GM12878 (cell line): ENCODE data around the gene CA5A. TPM values are rescaled to one million over a fixed set of nuclear protein-coding genes. Genes with fewer than 3 reads are reported as not detected.

Experiments used
- ATAC-seq: fragments of 200-7000 bp; cut with Tn5 transposase; 3 replicates; pipeline ENCODE4 v1.9.1; 2020; ENCODE audit warnings: mild to moderate bottlenecking, moderate library complexity
- BruUV-seq: library from RNA; stranded (reverse); fragments of 400-500 nt; replicated peaks from 2 replicates; lab custom pipeline; 2021; lab: Mats Ljungman, UMichigan
- CTCF ChIA-PET: fragments of 300-600 bp; sonication (Branson Sonifier 250); formaldehyde crosslinking; extraction: SDS; loops from one replicate; lab custom pipeline; 2021; ENCODE audit warnings: inconsistent platforms; lab: Yijun Ruan, JAX
- POLR2A ChIA-PET: fragments of 350-600 bp; formaldehyde crosslinking; extraction: SDS; loops from one replicate; lab custom pipeline; 2021; ENCODE audit warnings: inconsistent platforms; lab: Charles Lee
- RAD21 ChIA-PET: fragments of 300-600 bp; sonication (Branson Sonifier 250); formaldehyde crosslinking; loops from one replicate; lab custom pipeline; 2023; ENCODE audit warnings: antibody characterized with exemption; ENCODE audit not compliant: unreplicated experiment; lab: Charles Lee
- SMC1A ChIA-PET: fragments of 300-600 bp; sonication (Branson Sonifier 250); formaldehyde crosslinking; loops from one replicate; lab custom pipeline; 2023; ENCODE audit not compliant: unreplicated experiment, uncharacterized antibody; lab: Charles Lee
- DNase-seq: peaks from one replicate; pipeline ENCODE4 v3.0.0-alpha.2; 2011; ENCODE audit warnings: low read depth, low spot score
- FAIRE-seq: peaks from 3 replicates; lab custom pipeline; 2011; peaks lifted over from hg19 to GRCh38; lab: Jason Lieb, UNC
- H2AFZ ChIP-seq: 2 replicates; pipeline ENCODE4 v1.6.0; 2011; ENCODE audit warnings: low read depth, low read length, control low read depth; ENCODE audit not compliant: control insufficient read depth
- H3K27ac ChIP-seq: 2 replicates; pipeline ENCODE4 v1.5.1; 2011; ENCODE audit warnings: control low read depth; ENCODE audit not compliant: control insufficient read depth, insufficient read depth
- H3K27me3 ChIP-seq, 2 experiments: replicated peaks in 1 of 2; 2 replicates each; pipeline versions ENCODE4 v1.6.0 to v1.6.1; 2011; ENCODE audit warnings: low read length in 1 of 2; ENCODE audit not compliant: control insufficient read depth in 2 of 2, insufficient read depth in 2 of 2
- H3K36me3 ChIP-seq, 2 experiments: 2 replicates each; pipeline ENCODE4 v1.5.1; 2011; ENCODE audit warnings: low read length in 1 of 2; ENCODE audit not compliant: control insufficient read depth in 2 of 2, insufficient read depth in 2 of 2
- H3K4me1 ChIP-seq: 2 replicates; pipeline ENCODE4 v1.6.1; 2011; ENCODE audit warnings: mild to moderate bottlenecking, low read length, moderate library complexity, mixed read lengths; ENCODE audit not compliant: control insufficient read depth, insufficient read depth
- H3K4me2 ChIP-seq: 2 replicates; pipeline ENCODE4 v1.6.0; 2011; ENCODE audit warnings: control low read depth; ENCODE audit not compliant: control insufficient read depth, insufficient read depth
- H3K4me3 ChIP-seq: fragments of 200-600 bp; sonication (generic); 2 replicates; pipeline ENCODE4 v1.5.1; 2016
- H3K79me2 ChIP-seq: 2 replicates; pipeline ENCODE4 v1.6.0; 2011; ENCODE audit warnings: low read length; ENCODE audit not compliant: control insufficient read depth, insufficient read depth
- H3K9ac ChIP-seq: 2 replicates; pipeline ENCODE4 v1.8.0; 2011; ENCODE audit warnings: low read length, control low read depth, mixed read lengths; ENCODE audit not compliant: control insufficient read depth, insufficient read depth
- H3K9me3 ChIP-seq: replicated peaks from 3 replicates; pipeline ENCODE4 v1.5.1; 2011; ENCODE audit warnings: mild to moderate bottlenecking, low read length; ENCODE audit not compliant: control insufficient read depth, insufficient read depth
- H4K20me1 ChIP-seq: 2 replicates; pipeline ENCODE4 v1.6.0; 2011; ENCODE audit not compliant: control insufficient read depth, insufficient read depth
- BCLAF1 ChIP-seq: fragments of 450-650 bp; IDR thresholded peaks from 2 replicates; pipeline ENCODE4 v1.6.1; 2017; ENCODE audit warnings: antibody characterized with exemption, mild to moderate bottlenecking, moderate library complexity
- CHD1 ChIP-seq: IDR thresholded peaks from 2 replicates; pipeline ENCODE4 v1.6.1; 2012; ENCODE audit warnings: low read depth, low read length, improper control_type of control experiment
- E2F4 ChIP-seq: IDR thresholded peaks from 2 replicates; pipeline ENCODE4 v1.6.1; 2012; ENCODE audit warnings: low read depth, low read length, improper control_type of control experiment
- IRF4 ChIP-seq: IDR thresholded peaks from 2 replicates; pipeline ENCODE4 v1.6.1; 2011; ENCODE audit warnings: low read depth, low read length
- NRF1 ChIP-seq: conservative IDR thresholded peaks from 2 replicates; pipeline ENCODE4 v1.6.1; 2011; ENCODE audit warnings: mild to moderate bottlenecking, low read depth, low read length, improper control_type of control experiment
- RAD21 ChIP-seq: IDR thresholded peaks from 2 replicates; pipeline ENCODE4 v1.6.1; 2011; ENCODE audit warnings: mild to moderate bottlenecking, low read depth, low read length, moderate library complexity; ENCODE audit not compliant: insufficient read depth
- RAD51 ChIP-seq: fragments of 450-650 bp; IDR thresholded peaks from 2 replicates; pipeline ENCODE4 v1.6.1; 2016; ENCODE audit warnings: moderate library complexity, mild to moderate bottlenecking, inconsistent platforms
- RFX5 ChIP-seq: IDR thresholded peaks from 2 replicates; pipeline ENCODE4 v1.6.1; 2011; ENCODE audit warnings: low read depth, low read length, improper control_type of control experiment
- STAT1 ChIP-seq: fragments of 450-650 bp; conservative IDR thresholded peaks from 2 replicates; pipeline ENCODE4 v1.6.1; 2014; ENCODE audit warnings: antibody characterized with exemption, mild to moderate bottlenecking
- TCF3 ChIP-seq: IDR thresholded peaks from 2 replicates; pipeline ENCODE4 v1.6.1; 2012; ENCODE audit warnings: low read depth, mild to moderate bottlenecking, low read length, borderline replicate concordance; ENCODE audit not compliant: insufficient read depth
- ZBED1 ChIP-seq: IDR thresholded peaks from 2 replicates; pipeline ENCODE4 v1.6.1; 2016; ENCODE audit warnings: borderline replicate concordance
- WGBS: methylation state at CpG from one replicate; pipeline ENCODE4 v1.1.6; 2016; ENCODE audit warnings: low lambda C conversion rate; ENCODE audit not compliant: insufficient replicate concordance, insufficient coverage; ENCODE audit errors: missing lambda C conversion rate; 5-methylcytosine and 5-hydroxymethylcytosine counted together
- in situ Hi-C: fragments of 300-500 bp; cut with MboI; formaldehyde crosslinking; loops from 9 replicates; pipeline ENCODE4 v1.14.3; 2018; ENCODE audit warnings: mixed read lengths
- intact Hi-C: fragments of 100-400 bp; cut with micrococcal nuclease; formaldehyde crosslinking; loops from one replicate; pipeline ENCODE4 v1.14.2; 2022; ENCODE audit not compliant: unreplicated experiment
- polyA plus RNA-seq, 11 experiments: library from polyadenylated mRNA; depleted of rRNA in 4 of 11; unstranded in 6 of 11; stranded (reverse) in 5 of 11; fragments of >200 nt; fragmentation: Nextera tagmentation in 4 of 11; fragmentation: Illumina TruSeq in 1 of 11; extraction: Ambion mirVana in 4 of 11; extraction: Trizol in 1 of 11; gene quantifications; 1 replicate in 1 of 11; 2 replicates in 10 of 11; pipeline versions ENCODE4 v1.2.1 to v1.2.3, GENCODE V29; 2011 to 2016; ENCODE audit warnings: inconsistent platforms in 2 of 11, missing spikeins in 2 of 11, low read depth in 1 of 11
- total RNA-seq, 4 experiments: library from RNA; depleted of rRNA in 3 of 4; stranded (reverse); fragments of >200 nt in 3 of 4; fragmentation: Illumina TruSeq in 1 of 4; extraction: Trizol in 1 of 4; gene quantifications; 2 replicates each; pipeline versions ENCODE4 v1.2.1 to v1.2.3, GENCODE V29; 2013 to 2021
- TF ChIP-seq, protein P1 (sequence below): fragments of 450-650 bp; formaldehyde crosslinking; IDR thresholded peaks from 2 replicates; pipeline ENCODE4 v1.5.0; 2022; ENCODE audit warnings: mild to moderate bottlenecking, missing genetic modification characterization

The CA5A gene
- total and polyA plus RNA-seq, 10 of the 15 experiments (the other 5 are each of a cell fraction or from before 2014, with no cell fraction given), result not detected

DNA sequence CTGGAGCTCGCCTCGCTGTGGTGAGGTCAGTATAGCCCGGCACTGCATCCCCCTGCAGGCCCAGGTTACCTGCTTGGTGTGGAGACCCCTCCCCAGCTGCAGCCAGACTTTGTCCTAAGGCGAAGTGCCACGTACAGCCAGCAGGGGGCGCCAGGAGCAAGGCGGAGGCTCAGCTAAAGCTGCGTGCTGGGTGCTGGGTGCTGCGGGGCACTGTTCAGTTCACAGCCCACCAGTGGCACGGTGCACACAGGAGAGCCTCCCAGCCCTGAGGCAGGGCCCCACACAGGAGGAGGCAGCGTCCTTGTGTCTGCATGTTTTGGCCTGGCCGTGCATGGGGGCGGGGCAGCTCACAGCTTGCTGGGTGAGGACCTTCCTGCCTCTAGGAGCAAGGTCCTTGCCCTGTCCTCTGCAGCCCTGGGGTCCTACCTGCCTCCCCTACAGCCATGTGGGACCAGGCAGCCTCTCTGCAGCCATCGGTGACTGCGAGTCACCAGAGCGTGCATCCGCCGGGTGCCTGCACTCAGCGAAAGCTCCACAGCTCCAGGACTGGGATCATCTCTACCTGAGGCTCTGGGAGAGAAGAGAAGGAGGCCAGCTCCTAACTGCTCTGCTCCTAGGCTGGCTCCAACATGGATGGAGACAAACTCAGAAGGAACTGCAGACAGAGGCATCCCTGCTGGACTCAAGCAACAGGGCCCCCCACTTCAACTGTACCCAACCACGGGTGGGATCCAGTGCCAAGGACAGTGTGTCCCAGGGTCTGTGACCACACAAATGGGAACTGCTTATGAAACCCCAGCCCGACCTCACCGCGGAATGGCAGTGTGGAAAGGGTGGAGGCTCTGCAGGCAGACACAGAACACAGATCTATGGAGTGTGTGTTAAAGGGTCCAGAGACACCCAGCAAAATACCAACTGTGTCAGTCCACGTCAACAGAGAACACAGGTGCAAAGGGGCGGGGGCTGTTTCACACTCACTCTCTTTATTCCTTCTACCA, 86.0 kb downstream of the CA5A start (continued):
- TF ChIP-seq CHD1, result no peak
- no peak for TF ChIP-seq STAT1
- peak; percentile 86 for TF ChIP-seq RAD21
- no peak for TF ChIP-seq RFX5
- no peak for TF ChIP-seq ZBED1
- no peak for TF ChIP-seq TCF3

DNA sequence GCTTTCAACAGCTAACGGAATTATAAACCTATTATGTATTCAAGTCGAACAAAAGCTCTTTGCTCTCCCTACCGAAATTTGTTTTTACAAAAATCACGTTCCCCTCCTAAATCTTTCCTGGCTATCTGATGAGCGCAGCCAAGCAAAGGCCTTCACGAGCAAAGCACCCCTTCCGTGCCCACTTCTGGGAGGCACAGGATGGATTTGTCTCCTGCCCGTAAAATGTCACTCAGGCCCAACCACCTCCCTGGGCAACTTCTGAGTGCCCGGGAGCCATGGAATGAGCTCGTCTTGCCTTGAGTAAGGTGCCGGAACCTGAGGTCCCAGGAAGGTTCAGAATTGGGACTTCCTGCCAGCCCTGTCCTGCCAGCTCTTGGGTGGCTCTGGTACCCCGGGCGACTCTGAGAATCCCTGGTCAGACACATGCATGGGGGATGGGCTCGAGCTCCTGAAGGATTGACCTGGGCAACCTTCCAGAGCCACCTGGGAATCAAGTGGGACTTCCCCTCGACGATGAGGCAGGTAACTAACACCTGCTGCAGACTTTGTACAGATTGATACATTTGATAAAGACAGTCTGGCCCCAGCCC, 86.8 kb downstream of the CA5A start:
- WGBS, result 88% methylated on average over 16 of the region's 16 CpGs
- H2AFZ ChIP-seq, result no peak overlapping the region
- BruUV-seq, result no TSS peak
- intact Hi-C loops, result loop anchor here (1.0 to 5.0 kb wide), 4 partner anchors 22 to 72 kb away; no protein-coding TSS in a partner anchor
- DNase-seq (no peak), FAIRE-seq (no peak), ATAC-seq (no peak)
- SMC1A ChIA-PET, result interaction anchor here (0.8 to 7.4 kb wide), 11 partner anchors 11 to 70 kb away, joined by 3 to 122 read pairs (median 7); partner anchors contain the start of gene SLC7A5
- peaks cover 22 to 58% of the 10 kb centered on the region in 2 experiments for H3K36me3 ChIP-seq
- H3K4me3 ChIP-seq, result no peak overlapping the region
- no peak overlapping the region for H3K27ac ChIP-seq
- H3K9ac ChIP-seq, result no peak overlapping the region
- POLR2A ChIA-PET, result interaction anchor here (0.5 to 1.5 kb wide), 7 partner anchors 17 to 643 kb away, joined by 3 to 7 read pairs (median 4); no protein-coding TSS in a partner anchor
- RAD21 ChIA-PET, result interaction anchor here (0.6 to 5.5 kb wide), 12 partner anchors 10 to 101 kb away, joined by 3 to 102 read pairs (median 6); partner anchors contain the start of genes BANP and SLC7A5
- H3K4me1 ChIP-seq, result peaks cover 16% of the 10 kb centered on the region
- no peaks in the 10 kb centered on the region for H3K27me3 ChIP-seq
- peaks cover 29% of the 10 kb centered on the region for H3K79me2 ChIP-seq
- no peaks in the 10 kb centered on the region for H3K9me3 ChIP-seq
- H3K4me2 ChIP-seq, result no peak overlapping the region
- in situ Hi-C loops, result loop anchor here (5.0 kb wide), 1 partner anchor 72 kb away; no protein-coding TSS in a partner anchor
- H4K20me1 ChIP-seq, result no peaks in the 10 kb centered on the region; the same call in 1 of the 2 replicates
- CTCF ChIA-PET, result interaction anchor here (0.6 to 9.8 kb wide), 34 partner anchors 10 to 586 kb away, joined by 3 to 213 read pairs (median 4); partner anchors contain the start of gene SLC7A5
- TF ChIP-seq IRF4, result no peak
- TF ChIP-seq, protein P1, sequence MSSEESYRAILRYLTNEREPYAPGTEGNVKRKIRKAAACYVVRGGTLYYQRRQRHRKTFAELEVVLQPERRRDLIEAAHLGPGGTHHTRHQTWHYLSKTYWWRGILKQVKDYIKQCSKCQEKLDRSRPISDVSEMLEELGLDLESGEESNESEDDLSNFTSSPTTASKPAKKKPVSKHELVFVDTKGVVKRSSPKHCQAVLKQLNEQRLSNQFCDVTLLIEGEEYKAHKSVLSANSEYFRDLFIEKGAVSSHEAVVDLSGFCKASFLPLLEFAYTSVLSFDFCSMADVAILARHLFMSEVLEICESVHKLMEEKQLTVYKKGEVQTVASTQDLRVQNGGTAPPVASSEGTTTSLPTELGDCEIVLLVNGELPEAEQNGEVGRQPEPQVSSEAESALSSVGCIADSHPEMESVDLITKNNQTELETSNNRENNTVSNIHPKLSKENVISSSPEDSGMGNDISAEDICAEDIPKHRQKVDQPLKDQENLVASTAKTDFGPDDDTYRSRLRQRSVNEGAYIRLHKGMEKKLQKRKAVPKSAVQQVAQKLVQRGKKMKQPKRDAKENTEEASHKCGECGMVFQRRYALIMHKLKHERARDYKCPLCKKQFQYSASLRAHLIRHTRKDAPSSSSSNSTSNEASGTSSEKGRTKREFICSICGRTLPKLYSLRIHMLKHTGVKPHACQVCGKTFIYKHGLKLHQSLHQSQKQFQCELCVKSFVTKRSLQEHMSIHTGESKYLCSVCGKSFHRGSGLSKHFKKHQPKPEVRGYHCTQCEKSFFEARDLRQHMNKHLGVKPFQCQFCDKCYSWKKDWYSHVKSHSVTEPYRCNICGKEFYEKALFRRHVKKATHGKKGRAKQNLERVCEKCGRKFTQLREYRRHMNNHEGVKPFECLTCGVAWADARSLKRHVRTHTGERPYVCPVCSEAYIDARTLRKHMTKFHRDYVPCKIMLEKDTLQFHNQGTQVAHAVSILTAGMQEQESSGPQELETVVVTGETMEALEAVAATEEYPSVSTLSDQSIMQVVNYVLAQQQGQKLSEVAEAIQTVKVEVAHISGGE (CRISPR knock-in tag), result no peak
- no peak for TF ChIP-seq E2F4
- no peak for TF ChIP-seq NRF1
- TF ChIP-seq RAD51, result no peak
- TF ChIP-seq BCLAF1, result no peak
